Umbilical cord (tissue), 2 donors: ENCODE data around the gene TMEM255B. TPM values are rescaled to one million over a fixed set of nuclear protein-coding genes. Genes with fewer than 3 reads are reported as not detected.
"Not testable (repeated sequence)": the region's sequence is repeated elsewhere in the genome, so short reads cannot be mapped to it uniquely, and the experiment has no call there.

ENCODE experiments used
- DNase-seq: peaks from one replicate; pipeline ENCODE4 v3.0.0-alpha.2; 2015; ENCODE audit warnings: low spot score
- total RNA-seq: library from RNA; depleted of rRNA; stranded (reverse); fragments of >200 nt; gene quantifications from one replicate; pipeline ENCODE4 v1.2.3, GENCODE V29; 2014; ENCODE audit warnings: low replicate concordance; ENCODE audit not compliant: insufficient read depth

TMEM255B gene
- total RNA-seq, 1 donor from 2014 or later = 0.24 TPM

DNA sequence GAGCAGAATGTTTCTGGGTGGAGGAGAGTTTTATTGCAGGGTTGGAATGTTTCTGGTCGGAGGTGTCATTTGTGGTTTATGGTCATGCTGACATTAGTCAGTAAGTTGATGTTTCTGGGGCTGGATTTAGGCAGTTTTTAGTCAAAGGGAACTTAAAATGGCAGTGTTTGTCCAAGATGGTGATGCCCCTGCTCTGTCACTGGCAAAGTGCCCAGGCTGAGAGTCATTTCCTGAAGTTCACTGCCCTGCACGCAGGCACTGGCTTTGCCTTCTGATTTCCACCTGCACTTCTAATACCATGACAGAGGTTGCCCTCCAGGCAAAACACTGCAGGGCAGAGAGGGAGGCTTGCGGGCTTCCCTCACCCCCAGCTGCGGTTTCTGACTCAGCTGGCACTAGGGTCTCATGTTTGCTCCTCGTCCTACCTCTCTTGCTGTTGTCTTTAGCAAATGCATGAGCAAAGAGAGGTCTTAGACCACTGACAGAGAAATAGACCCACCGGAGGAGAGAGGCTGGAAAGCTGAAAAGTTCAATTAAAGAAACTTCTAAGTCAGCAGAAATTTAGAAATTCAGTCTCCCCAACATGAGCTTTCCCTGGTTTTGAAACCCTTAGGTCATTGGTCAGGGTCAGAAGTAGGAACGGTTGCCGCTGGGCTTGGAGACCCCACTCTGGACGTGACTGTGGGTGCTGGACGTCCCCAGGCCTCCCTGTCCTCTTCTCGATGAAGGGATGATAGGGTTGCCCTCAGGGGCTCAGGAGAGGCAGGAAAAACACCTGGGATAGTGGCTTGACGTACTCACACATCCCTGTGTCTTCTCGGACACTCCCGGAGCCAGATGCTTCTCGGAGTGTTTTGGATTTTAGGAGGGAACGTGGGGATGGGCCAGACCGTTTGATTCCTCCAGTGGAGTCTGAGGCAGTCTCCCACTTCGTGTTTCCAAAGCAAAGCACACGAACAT lies 26.3 kb downstream of the TMEM255B start:
- no peak for DNase-seq

DNA sequence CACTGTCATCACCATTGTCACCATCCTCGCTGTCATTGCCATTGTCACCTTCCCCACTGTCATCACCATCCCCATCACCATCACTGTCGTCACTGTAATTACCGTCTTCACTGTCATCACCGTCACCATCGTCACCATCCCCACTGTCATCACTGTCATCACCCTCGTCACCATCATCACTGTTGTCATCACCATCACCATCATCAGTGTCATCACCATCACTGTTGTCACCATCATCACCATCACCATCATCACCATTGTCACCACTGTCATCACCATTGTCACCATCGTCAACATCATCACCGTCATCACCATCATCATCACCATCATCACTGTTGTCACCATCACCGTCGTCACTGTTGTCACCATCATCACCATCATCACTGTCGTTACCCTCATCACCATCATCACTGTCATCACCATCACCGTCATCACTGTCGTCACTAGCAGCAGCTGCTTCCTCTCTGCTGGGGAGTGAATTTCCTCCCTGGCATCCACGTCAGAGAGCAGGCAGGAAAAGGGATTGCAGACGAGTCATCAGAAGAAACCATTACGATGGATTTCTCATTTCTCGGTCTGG lies 27.3 kb downstream of the TMEM255B start:
- no peak for DNase-seq

DNA sequence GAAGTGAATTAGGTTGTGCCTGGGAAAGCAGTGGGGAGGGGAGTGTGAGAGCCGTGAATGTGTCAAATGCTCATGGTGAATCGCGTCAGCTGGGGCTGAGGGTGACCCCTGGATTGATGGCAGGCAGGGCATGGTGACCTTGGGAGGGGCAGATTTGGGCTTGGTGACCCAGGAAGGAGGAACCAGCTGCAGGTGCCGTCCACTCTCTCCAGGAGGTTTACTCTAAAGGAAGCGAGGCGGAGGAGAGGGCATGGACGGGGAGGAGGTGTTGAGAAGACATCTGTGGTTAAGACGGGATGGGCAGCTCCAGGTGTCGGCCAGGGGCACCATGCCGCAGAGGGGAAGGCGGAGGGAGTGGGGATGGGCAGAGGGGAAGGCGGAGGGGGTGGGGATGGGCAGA lies 28.7 kb downstream of the TMEM255B start:
- no peak for DNase-seq

DNA sequence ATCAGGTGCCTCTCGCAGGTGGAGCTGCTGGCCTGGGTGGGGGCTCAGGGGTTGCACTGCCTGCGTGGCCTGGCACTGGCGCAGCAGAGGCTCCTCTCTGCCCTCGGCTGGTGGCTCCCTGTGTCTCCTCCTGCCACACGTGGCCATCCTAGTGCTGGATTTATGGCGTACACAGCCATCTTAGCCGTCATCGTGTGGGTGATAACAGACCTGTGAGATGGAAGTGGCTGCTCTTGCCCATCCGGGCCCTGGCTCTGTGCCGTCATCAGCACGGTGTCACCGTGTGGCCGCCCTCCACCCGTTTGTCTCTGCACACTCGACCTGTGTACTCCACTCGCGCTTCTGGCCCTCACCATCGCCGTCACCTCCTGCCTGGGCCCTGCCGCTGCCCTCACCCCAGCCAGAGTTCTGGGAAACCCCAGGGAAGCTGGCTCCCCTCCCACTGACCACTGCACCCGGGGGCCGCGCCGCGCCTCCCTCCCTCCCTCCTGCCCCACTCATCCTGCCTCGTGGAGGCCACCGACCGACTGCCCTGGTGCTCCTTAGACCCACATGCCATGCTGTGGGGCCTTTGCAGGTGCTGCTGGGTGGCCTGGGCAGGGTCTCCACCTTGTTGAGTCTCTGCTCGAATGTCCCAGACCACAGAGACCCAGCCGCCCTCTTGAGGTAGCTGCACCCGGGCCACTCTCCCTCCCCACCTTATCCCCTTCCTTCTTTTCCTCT lies 29.5 kb downstream of the TMEM255B start:
- no peak for DNase-seq

DNA sequence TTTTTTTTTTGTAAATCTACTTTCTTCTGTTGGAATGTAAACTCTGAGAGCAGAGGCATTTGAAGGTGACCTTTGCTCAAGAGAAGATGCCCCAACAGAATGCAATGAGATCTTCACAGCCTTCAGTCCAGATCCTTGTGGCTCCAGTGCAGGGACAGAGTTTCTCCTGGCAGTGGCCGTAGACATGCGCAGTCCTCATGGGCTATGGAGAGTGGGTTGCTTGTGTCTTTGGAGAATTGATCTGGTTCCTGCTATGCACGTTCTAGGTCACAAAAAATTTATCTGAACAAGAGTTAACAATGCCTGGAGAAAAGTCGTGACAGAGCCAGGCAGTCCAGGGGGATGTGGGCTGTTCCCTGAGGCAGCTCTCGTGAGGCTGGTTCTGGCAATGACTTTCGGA lies 30.1 kb downstream of the TMEM255B start:
- no peak for DNase-seq

DNA sequence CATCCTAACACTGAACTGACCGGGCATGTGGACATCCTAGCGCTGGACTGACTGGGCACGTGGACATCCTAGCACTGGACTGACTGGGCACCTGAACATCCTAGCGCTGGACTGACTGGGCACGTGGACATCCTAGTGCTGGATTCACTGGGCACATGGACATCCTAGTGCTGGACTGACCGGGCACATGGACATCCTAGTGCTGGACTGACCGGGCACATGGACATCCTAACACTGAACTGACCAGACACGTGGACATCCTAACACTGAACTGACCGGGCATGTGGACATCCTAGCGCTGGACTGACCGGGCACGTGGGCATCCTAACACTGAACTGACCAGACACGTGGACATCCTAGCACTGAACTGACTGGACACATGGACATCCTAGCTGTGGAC lies 30.9 kb downstream of the TMEM255B start:
- not testable (repeated sequence) for DNase-seq

DNA sequence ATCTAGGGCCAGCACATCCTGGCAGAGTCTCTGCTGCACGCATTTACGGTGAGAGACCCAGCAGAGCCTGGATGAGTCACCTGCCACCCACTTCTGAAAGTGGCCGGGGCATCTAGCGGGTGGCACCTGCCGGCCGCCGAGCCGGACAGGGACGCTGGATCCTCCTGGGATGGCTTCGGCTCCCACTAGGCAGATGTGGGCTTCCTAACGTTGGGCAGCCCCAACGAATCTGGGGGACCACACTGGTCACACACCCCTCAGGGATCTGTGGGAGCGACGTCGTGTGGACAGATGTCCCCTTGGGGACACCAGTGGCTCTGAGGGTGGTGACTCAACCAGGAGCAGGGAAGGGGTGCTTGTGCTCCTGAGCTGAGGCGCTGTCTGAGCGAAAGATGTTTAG lies 32.2 kb downstream of the TMEM255B start:
- DNase-seq = no peak

DNA sequence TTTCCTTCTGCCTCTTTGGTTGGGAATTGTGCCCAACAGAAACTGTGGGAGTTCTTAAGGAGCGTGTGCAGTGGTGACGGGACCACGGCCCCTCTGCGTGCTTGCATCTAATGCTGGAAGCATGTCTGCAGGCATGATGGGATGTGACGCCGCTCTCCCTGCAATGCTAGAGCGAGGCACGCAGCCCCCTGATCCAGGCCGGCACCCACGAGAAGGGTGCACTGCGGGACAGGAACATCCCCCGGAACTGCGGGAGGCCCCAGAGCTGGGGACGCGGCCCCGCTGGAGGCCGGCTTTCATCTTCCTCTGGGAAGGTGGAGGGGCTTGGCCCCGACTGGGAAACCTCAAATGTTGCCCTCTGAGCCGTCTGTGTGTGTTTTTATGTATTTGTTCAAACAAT lies 32.7 kb downstream of the TMEM255B start:
- DNase-seq = no peak

DNA sequence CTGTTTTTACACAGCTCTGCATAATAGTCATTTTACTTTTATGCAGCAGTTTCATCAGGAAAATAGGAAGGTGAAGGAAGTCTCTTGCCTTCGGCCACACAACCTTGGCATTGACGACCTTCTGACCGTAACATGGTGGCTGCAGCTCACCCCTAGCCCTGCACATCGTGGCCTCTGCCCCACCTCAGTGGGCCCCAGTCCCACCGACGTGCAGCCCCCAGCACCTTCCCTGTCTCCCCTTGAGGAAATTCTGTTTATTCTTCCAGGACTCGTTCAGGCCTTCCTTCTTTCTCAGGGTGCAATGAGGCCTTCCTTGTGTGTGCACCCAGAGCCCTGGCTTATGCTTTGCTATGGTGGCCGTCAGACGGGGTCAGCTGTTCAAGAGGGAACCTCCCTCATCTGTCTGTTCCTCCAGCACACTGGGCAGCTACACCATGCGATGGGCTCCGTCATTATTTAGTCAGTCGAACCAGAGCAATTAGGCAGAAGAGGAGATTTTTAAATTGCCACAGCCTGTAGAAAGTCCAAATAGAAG lies 33.3 kb downstream of the TMEM255B start:
- no peak for DNase-seq

DNA sequence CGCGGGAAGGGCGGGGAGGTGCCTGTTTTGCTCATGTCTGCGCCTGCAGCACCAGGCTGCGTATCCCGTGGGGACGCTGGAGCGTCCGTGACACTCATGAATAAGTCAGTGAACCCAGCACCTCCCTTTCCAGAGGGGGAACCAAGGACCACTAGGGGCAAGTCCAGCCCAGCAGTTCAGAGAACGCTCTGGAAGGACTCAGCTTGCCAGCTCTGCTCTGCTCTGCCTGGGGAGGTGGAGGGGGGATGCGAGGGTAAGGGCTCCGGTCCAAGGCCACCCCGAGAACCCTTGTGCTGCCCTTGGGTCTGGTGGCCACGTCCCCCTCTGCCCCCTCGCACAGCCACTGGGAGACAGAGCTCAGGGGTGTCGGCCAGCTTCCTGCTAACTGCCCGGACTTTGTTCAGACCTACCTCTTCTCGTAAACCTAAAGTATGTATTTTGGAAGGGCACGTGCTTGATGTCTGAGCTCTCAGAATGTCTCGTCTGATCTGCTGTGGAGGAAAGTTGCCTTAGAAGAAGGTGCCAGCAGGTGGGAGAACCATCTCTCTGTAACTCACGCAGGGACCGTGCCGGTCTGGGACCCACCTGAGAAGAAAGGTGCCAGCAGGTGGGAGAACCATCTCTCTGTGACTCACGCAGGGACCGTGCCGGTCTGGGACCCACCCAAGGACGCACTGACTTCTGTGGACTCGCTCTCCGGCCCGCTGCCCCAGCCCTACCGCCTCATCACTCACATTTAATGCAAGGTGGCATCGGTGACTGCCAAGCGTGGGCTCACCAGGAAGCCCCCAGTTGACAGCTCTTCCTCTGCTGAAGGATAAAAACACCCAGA lies 34.1 kb downstream of the TMEM255B start:
- no peak for DNase-seq

DNA sequence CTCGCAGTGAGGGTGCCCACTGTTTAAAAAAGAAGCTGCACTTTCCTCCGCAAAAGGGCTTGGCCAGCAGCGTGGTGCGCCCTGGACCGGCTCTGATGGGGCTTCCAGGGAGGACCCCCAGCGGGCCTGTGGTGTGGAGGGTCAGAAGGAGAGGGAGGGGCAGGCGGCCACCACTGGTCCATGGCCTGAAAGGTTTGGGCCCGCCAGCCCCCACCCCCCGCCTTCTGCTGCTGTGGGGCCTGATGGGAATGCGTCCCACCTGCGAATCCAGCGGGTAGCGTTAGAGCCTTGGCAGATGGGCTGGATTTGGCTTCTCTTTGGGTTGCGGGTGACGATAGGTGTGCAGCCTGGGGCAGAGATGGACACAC lies 34.7 kb downstream of the TMEM255B start:
- DNase-seq = no peak

DNA sequence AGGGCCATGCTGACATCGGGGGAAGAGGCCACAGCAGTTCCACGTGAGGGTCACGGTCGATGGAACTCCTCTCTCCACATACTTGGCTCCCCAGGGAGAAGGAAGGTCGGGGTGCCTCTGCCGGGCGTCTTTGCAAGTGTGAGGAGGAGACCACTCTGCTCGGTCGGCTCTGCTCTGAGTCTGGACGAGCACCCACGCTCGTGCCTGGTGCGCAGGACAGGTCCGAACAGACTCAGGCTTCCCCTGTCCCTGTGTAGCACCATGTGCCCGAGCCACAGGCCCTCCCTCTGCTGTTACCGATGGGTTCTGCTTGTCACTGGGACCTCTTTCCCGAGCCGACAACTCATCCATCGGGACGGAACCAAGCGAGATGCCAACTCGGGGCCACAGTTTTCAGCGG lies 35.1 kb downstream of the TMEM255B start:
- DNase-seq = no peak

DNA sequence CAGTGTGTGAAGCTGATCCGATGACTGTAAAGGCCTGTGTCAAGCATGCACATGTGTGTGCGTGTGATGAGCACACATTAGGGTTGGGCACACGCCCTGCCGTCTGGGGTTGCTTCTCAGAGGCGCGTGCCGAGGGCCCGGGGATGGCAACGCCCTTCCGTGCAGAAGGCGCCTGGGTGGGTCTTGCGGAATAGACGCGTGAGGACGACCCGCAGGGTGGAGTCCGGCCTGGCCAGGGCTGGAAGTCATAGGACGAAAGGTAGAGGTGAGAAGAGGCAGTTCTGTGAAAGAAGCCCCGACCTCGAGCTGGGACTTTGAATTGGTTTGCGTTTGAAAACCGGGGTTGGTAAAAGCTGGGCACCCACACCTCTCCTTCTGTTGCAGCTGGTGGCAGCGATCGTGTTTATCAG lies 35.7 kb downstream of the TMEM255B start:
- no peak for DNase-seq

DNA sequence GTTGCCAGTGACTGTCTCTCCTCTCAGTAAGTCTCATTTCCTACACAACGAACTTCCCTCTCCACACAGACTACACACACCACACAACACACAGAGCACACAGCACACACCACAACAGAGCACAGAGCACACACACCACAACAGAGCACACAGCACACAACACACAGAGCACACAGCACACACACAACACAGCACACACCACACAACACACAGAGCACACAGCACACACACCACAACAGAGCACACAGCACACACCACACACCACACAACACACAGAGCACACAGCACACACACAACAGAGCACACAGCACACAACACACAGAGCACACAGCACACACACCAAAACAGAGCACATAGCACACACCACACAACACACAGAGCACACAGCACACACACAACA lies 36.3 kb downstream of the TMEM255B start:
- DNase-seq = not testable (repeated sequence)

DNA sequence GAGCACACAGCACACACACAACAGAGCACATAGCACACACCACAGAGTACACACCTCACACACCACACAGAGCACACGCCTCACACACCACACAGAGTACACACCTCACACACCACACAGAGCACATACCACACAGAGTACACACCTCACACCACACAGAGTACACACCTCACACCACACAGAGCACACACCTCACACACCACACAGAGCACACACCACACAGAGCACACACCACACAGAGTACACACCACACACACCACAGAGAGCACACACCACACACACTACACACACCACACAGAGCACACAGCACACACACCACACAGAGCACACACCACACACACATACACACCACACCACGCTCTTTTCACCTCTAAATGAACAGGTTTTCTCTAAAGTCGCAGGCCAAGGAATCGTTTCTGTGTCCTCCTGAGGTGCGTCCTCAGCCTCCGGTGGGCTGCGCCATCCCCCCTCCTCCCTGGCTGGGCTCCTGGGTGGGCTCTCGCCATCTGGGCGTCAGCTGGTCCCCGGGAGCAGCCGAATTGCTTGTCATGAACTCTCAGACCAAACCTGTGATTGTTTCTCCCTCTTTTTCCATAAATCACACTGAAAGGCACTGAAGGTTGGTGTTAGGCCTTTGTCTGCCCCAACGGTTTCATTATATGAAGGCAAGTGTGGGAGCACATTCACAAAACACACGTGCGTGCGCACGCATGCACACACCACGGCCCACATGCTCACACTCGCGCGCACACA lies 37.4 kb downstream of the TMEM255B start:
- no peak for DNase-seq

DNA sequence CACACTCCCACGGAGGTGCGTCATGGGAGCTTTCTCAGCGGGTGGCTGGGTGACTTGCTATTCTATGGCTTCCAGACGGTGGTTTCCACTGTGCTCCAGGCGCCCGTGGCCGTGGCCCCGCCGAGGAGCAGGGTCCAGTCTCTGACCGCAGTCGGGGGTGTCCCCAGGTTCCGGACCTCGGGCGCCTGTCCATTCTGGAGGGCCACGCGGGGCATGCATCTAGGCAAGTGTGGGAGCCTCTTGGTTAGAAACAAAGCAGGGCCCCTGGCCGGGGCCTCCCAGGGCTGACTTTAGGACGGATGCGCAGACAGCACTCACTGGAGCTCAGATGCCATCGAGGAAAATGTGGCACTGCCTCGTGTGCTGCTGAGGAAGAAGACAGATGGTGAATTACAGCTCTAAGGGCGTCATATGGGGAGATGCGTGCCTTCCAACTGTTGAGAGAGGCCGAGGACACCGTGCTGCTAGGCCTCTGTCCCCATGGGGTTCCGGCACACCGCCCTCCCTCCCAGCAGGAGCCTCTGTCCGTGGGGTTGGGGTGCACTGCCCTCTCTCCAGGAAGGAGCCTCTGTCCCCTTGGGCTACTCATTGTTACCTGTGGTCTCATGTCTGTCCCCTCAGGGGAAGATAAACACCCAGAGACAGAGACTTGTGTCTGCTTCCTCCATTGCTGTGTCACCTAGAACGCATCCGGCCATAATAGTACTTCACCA lies 38.1 kb downstream of the TMEM255B start:
- no peak for DNase-seq

DNA sequence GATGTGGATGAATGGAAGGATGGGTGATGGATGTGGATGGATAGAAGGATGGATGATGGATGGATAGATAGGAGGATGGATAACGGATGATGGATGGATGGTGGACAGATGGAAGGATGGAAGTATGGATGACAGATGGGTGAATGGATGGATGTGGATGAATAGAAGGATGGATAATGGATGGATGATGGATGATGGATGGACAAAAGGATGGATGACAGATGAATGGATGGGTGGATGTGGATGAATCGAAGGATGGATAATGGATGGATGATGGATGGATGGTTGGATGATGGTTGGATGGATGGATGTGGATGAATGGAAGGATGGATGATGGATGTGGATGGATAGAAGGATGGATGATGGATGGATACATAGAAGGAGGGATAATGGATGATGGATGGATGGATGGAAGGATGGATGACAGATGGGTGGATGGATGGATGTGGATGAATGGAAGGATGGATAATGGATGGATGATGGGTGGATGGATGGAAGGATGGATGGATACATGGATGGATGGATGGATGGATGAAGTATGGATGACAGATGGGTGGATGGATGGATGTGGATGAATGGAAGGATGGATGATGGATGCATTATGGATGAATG lies 39.3 kb downstream of the TMEM255B start:
- DNase-seq = no peak

DNA sequence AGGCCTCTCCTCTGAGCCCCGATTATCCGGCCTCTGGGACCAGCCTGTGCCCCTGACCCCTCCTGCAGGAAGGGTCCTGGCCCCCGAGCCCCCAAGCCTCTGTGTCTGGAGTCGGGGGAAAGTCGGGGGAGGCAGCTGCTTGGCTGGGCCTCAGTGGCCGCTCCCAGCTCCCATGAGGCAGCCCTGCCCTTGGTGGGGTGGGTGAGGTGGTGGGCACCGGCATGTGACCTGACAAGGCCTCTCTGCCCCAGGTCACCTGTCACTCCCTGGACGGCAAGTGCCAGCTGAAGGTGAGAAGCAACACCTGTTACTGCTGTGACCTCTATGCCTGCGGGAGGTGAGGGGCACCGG lies 41.5 kb downstream of the TMEM255B start:
- DNase-seq = no peak

DNA sequence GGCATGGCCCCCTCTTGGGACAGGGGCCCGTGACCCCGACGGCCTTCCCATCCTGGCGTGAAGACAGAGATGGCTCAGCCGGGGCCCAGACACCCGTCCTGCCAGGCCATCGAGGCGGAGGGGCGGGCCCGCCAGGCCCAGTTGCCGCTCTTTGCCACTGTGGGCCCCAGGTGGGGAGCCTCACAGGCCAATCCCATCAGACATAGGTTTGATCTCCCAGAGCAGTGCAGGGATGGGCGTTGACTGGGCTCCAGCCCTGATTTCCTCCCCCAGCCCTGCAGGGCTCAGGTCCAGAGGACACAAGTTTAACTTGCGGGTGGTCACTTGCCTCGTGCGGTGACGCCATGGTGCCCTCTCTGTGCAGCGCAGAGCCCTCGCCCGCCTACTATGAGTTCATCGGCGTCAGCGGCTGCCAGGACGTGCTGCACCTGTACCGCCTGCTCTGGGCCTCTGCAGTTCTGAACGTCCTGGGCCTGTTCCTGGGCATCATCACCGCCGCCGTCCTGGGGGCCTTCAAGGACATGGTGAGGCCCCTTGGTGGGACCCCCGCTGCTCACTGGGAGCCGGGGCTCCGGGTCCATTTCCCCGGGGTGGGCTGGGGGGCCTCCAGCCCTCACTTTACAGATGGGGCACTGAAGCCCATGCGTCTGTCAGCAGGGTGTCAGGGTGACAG lies 42.4 kb downstream of the TMEM255B start:
- no peak for DNase-seq
